Measurements from ENCODE around the gene NFASC. TPM values are rescaled to one million over a fixed set of nuclear protein-coding genes. Genes with fewer than 3 reads are reported as not detected.

Gene NFASC
- total and polyA plus RNA-seq, 2 donors, result 0.14 to 1.4 TPM

DNA sequence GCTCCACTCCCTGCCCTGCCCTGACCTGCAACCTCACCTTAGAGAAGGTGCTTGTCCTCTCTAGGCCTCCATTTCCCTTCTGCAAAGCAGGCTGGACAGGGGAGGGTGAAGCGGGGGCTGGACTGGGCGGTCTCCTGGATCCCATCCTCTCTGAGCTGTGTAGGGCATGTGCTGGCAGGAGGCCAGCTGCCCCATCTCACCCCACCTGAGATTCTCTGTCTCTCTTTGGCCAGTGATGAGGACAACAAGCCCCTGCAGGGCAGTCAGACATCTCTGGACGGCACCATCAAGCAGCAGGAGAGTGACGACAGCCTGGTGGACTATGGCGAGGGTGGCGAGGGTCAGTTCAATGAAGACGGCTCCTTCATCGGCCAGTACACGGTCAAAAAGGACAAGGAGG is 145.4 kb downstream of the NFASC start:
- Histone ChIP-seq H3K36me3 (ENCODE audit: control insufficient read depth in 2 of 2, insufficient read depth in 2 of 2, low read length in 1 of 2) (no peaks in the 10 kb centered on the region), H3K4me1 (ENCODE audit: control insufficient read depth in 2 of 2, insufficient read depth in 2 of 2, low read length in 2 of 2) (peaks cover 0 to 9% of the 10 kb centered on the region in 2 donors), H3K27me3 (ENCODE audit: control insufficient read depth in 2 of 2, insufficient read depth in 1 of 2, low read length in 1 of 2) (peaks cover 0 to 8% of the 10 kb centered on the region in 2 donors), H3K27ac (ENCODE audit: low read depth in 1 of 2, low read length in 1 of 2) (no peak overlapping the region), H3K4me3 (ENCODE audit: low read length in 2 of 2) (no peak overlapping the region), H3K9me3 (ENCODE audit: control insufficient read depth in 2 of 2, insufficient read depth in 1 of 2, low read length in 1 of 2) (peaks cover 0 to 1% of the 10 kb centered on the region in 2 donors)
- DNase-seq (ENCODE audit: low read depth in 6 of 9, low spot score in 9 of 9), result no peak
- 98% methylated on average over 9 of the region's 9 CpGs for WGBS

DNA sequence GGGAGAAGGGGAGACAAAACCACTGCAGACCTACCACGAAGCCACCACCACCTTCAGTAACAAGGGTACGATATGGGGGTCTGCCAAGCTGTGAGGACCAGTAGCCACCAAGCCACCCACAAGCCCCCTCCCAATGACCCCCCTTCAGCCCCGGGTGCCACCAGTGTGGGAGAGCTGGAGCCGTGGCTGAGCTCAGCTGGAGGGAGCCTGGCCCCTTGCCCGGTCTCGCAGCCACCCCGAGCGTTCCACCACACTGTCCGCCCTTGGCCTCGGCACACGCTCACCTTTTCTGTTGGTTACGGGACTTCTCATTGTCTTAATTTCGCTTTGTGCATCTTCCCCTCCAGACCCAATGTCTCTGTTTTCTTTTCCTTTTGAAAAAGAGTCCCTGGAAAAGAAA is 145.9 kb downstream of the NFASC start:
- H3K36me3 ChIP-seq (ENCODE audit: control insufficient read depth in 2 of 2, insufficient read depth in 2 of 2, low read length in 1 of 2), result no peaks in the 10 kb centered on the region
- peaks cover 0 to 8% of the 10 kb centered on the region in 2 donors for H3K27me3 ChIP-seq (ENCODE audit: control insufficient read depth in 2 of 2, insufficient read depth in 1 of 2, low read length in 1 of 2)
- H3K9me3 ChIP-seq (ENCODE audit: control insufficient read depth in 2 of 2, insufficient read depth in 1 of 2, low read length in 1 of 2), result peaks cover 0 to 1% of the 10 kb centered on the region in 2 donors
- no peak overlapping the region for H3K27ac ChIP-seq (ENCODE audit: low read depth in 1 of 2, low read length in 1 of 2)
- 95% methylated on average over 13 of the region's 13 CpGs for WGBS
- DNase-seq (ENCODE audit: low read depth in 6 of 9, low spot score in 9 of 9), result no peak
- no peak overlapping the region for H3K4me3 ChIP-seq (ENCODE audit: low read length in 2 of 2)
- H3K4me1 ChIP-seq (ENCODE audit: control insufficient read depth in 2 of 2, insufficient read depth in 2 of 2, low read length in 2 of 2), result peaks cover 0 to 9% of the 10 kb centered on the region in 2 donors

DNA sequence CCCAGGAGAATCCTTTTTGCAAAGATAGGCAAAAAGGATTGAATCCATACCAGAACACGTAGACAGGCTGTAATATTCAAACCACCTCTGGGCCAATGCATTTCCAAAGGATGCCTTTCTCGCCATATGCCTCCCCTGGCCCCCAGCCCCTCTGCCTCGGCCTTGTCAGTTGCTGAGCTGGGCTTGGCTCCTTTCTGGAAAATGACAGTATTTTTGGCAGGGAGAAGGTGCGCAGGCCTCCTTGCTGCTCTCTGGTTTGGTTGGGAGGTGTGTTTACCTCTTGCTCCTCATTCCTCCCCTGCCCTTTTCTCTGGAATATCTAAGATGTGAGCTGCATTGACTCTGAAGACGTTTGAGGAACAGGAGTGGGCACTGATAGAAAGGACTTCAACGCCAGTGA is 146.3 kb downstream of the NFASC start:
- no peak overlapping the region for H3K27ac ChIP-seq (ENCODE audit: low read depth in 1 of 2, low read length in 1 of 2)
- WGBS, result 91% methylated on average over 6 of the region's 6 CpGs

DNA sequence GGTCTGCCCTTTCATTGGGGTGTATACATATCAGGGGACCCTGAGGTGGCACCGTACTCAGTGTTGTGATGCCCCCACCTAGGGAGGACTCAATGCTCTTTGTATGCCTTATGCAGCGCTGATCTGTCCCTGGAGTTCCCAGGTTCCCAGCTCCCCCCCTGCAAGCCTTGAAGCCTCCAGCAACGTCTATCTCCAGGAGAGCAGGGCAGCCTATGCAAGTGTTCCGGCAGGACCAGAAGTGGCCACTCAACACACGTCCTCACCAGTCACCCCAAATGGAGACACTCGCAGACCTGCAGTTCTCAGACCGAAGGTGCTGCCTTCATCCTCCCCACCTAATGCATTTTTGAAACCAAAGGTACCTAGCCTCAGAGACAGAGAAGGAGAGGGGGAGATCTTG is 147.1 kb downstream of the NFASC start:
- no peak for DNase-seq (ENCODE audit: low read depth in 6 of 9, low spot score in 9 of 9)

More for the DNA sequence above, 146.3 kb downstream of the NFASC start:
- H3K27me3 ChIP-seq (ENCODE audit: control insufficient read depth in 2 of 2, insufficient read depth in 1 of 2, low read length in 1 of 2), result peaks cover 0 to 10% of the 10 kb centered on the region in 2 donors
- H3K4me3 ChIP-seq (ENCODE audit: low read length in 2 of 2), result no peak overlapping the region
- H3K36me3 ChIP-seq (ENCODE audit: control insufficient read depth in 2 of 2, insufficient read depth in 2 of 2, low read length in 1 of 2), result no peaks in the 10 kb centered on the region
- peaks cover 0 to 1% of the 10 kb centered on the region in 2 donors for H3K9me3 ChIP-seq (ENCODE audit: control insufficient read depth in 2 of 2, insufficient read depth in 1 of 2, low read length in 1 of 2)
- DNase-seq (ENCODE audit: low read depth in 6 of 9, low spot score in 9 of 9), result no peak
- H3K4me1 ChIP-seq (ENCODE audit: control insufficient read depth in 2 of 2, insufficient read depth in 2 of 2, low read length in 2 of 2), result peaks cover 0 to 9% of the 10 kb centered on the region in 2 donors

DNA sequence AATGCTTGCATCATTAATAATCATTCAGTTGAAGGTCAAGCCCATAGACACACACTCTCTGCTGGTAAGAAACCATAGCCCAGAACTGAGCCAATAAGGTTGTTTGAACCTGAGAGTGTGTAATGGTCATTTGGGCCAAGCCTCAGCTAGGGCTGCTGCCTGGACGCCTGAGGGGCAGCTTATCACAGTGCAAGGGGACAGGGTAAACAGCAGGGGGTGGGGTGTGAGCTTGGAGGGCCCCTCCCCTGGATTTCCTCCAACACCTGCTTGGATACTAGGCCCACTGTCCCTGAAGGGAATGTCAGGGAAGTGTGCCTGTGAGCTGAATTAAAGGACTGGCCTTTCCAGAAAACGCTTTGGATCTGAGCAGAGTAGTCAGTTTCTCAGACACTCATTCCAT is 147.7 kb downstream of the NFASC start:
- WGBS, result 95% methylated on average over 2 of the region's 2 CpGs
- Histone ChIP-seq H3K27me3 (ENCODE audit: control insufficient read depth in 2 of 2, insufficient read depth in 1 of 2, low read length in 1 of 2) (peaks cover 0 to 7% of the 10 kb centered on the region in 2 donors), H3K9me3 (ENCODE audit: control insufficient read depth in 2 of 2, insufficient read depth in 1 of 2, low read length in 1 of 2) (peaks cover 0 to 1% of the 10 kb centered on the region in 2 donors), H3K27ac (ENCODE audit: low read depth in 1 of 2, low read length in 1 of 2) (no peak overlapping the region), H3K4me1 (ENCODE audit: control insufficient read depth in 2 of 2, insufficient read depth in 2 of 2, low read length in 2 of 2) (peaks cover 0 to 9% of the 10 kb centered on the region in 2 donors), H3K36me3 (ENCODE audit: control insufficient read depth in 2 of 2, insufficient read depth in 2 of 2, low read length in 1 of 2) (no peaks in the 10 kb centered on the region), H3K4me3 (ENCODE audit: low read length in 2 of 2) (no peak overlapping the region)
- DNase-seq (ENCODE audit: low read depth in 6 of 9, low spot score in 9 of 9), result no peak

More for the DNA sequence above, 147.1 kb downstream of the NFASC start:
- no peaks in the 10 kb centered on the region for H3K36me3 ChIP-seq (ENCODE audit: control insufficient read depth in 2 of 2, insufficient read depth in 2 of 2, low read length in 1 of 2)
- no peak overlapping the region for H3K27ac ChIP-seq (ENCODE audit: low read depth in 1 of 2, low read length in 1 of 2)
- peaks cover 0 to 9% of the 10 kb centered on the region in 2 donors for H3K27me3 ChIP-seq (ENCODE audit: control insufficient read depth in 2 of 2, insufficient read depth in 1 of 2, low read length in 1 of 2)
- H3K4me1 ChIP-seq (ENCODE audit: control insufficient read depth in 2 of 2, insufficient read depth in 2 of 2, low read length in 2 of 2), result peaks cover 0 to 9% of the 10 kb centered on the region in 2 donors
- H3K9me3 ChIP-seq (ENCODE audit: control insufficient read depth in 2 of 2, insufficient read depth in 1 of 2, low read length in 1 of 2), result peaks cover 0 to 1% of the 10 kb centered on the region in 2 donors
- H3K4me3 ChIP-seq (ENCODE audit: low read length in 2 of 2), result no peak overlapping the region
- 97% methylated on average over 7 of the region's 7 CpGs for WGBS

DNA sequence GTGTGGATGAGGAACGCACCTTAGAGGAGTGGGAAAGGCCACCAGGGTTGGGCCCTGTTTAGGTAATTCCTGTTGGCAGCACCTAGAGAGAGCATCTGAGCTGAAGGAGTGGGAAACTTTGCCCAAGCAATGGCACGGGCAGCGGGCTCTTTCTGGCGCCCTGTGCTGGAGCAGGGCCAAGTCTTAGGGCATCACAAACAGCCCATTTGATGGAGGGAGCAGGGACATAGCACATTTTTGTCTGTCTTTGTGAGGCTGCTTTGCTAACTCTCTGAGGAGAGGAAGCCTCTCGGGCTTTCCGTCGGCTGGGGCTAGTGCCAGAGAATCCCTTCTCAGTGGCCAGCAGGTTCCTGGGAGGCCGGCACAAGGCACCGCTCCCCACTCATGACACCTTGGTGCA is 149.8 kb downstream of the NFASC start:
- H3K9me3 ChIP-seq (ENCODE audit: control insufficient read depth in 2 of 2, insufficient read depth in 1 of 2, low read length in 1 of 2), result no peaks in the 10 kb centered on the region
- peaks cover 0 to 7% of the 10 kb centered on the region in 2 donors for H3K27me3 ChIP-seq (ENCODE audit: control insufficient read depth in 2 of 2, insufficient read depth in 1 of 2, low read length in 1 of 2)
- WGBS, result 96% methylated on average over 9 of the region's 9 CpGs
- H3K4me1 ChIP-seq (ENCODE audit: control insufficient read depth in 2 of 2, insufficient read depth in 2 of 2, low read length in 2 of 2), result no peaks in the 10 kb centered on the region
- H3K27ac ChIP-seq (ENCODE audit: low read depth in 1 of 2, low read length in 1 of 2), result no peak overlapping the region
- DNase-seq (ENCODE audit: low read depth in 6 of 9, low spot score in 9 of 9), result no peak
- no peak overlapping the region for H3K4me3 ChIP-seq (ENCODE audit: low read length in 2 of 2)
- H3K36me3 ChIP-seq (ENCODE audit: control insufficient read depth in 2 of 2, insufficient read depth in 2 of 2, low read length in 1 of 2), result no peaks in the 10 kb centered on the region

DNA sequence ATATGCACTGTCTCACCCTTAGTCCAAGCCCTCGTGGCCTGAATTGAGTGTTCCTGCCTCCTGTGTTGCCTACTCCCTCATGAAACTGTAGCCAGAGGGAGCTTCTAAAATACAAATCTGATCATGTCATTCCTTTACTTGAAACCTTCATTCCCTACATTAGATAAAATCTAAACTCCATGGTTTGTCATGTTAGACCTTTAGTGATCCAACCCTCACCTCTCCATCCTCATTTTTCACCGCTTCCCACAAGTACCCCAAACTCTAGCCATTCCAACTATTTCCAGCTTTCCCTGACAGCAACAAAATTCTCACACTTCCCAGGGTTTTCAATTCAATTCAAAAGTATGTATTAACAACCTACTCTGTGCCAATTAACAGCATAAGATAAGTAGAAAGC is 154.0 kb downstream of the NFASC start:
- Histone ChIP-seq H3K4me3 (ENCODE audit: low read length in 2 of 2) (no peak overlapping the region), H3K4me1 (ENCODE audit: control insufficient read depth in 2 of 2, insufficient read depth in 2 of 2, low read length in 2 of 2) (no peaks in the 10 kb centered on the region), H3K9me3 (ENCODE audit: control insufficient read depth in 2 of 2, insufficient read depth in 1 of 2, low read length in 1 of 2) (no peaks in the 10 kb centered on the region), H3K27ac (ENCODE audit: low read depth in 1 of 2, low read length in 1 of 2) (no peak overlapping the region), H3K27me3 (ENCODE audit: control insufficient read depth in 2 of 2, insufficient read depth in 1 of 2, low read length in 1 of 2) (peaks cover 0 to 9% of the 10 kb centered on the region in 2 donors), H3K36me3 (ENCODE audit: control insufficient read depth in 2 of 2, insufficient read depth in 2 of 2, low read length in 1 of 2) (no peaks in the 10 kb centered on the region)
- 97% methylated on average over 2 of the region's 2 CpGs for WGBS
- no peak for DNase-seq (ENCODE audit: low read depth in 6 of 9, low spot score in 9 of 9)

DNA sequence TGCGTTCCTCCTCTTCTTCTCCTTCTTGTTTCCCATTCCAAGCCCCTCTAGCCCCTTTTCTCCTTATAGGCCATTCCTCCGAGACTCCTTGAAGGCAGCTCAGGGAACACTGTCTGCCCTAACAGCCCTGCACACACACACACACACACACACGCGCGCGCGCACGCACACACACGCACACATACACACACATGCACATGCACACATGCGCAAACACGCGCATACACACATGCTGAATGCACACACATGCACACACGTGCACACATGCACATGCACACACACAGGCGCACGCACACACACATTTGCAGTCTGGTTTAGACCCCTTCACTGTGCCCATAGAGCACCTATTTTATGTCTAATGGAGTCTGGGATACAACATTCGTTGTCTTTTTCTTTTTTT is 154.6 kb downstream of the NFASC start:
- Histone ChIP-seq H3K4me1 (ENCODE audit: control insufficient read depth in 2 of 2, insufficient read depth in 2 of 2, low read length in 2 of 2) (no peaks in the 10 kb centered on the region), H3K36me3 (ENCODE audit: control insufficient read depth in 2 of 2, insufficient read depth in 2 of 2, low read length in 1 of 2) (no peaks in the 10 kb centered on the region), H3K9me3 (ENCODE audit: control insufficient read depth in 2 of 2, insufficient read depth in 1 of 2, low read length in 1 of 2) (peaks cover 0 to 1% of the 10 kb centered on the region in 2 donors), H3K27me3 (ENCODE audit: control insufficient read depth in 2 of 2, insufficient read depth in 1 of 2, low read length in 1 of 2) (peaks cover 0 to 13% of the 10 kb centered on the region in 2 donors), H3K27ac (ENCODE audit: low read depth in 1 of 2, low read length in 1 of 2) (no peak overlapping the region), H3K4me3 (ENCODE audit: low read length in 2 of 2) (no peak overlapping the region)
- DNase-seq (ENCODE audit: low read depth in 6 of 9, low spot score in 9 of 9), result no peak
- WGBS, result 93% methylated on average over 16 of the region's 16 CpGs

DNA sequence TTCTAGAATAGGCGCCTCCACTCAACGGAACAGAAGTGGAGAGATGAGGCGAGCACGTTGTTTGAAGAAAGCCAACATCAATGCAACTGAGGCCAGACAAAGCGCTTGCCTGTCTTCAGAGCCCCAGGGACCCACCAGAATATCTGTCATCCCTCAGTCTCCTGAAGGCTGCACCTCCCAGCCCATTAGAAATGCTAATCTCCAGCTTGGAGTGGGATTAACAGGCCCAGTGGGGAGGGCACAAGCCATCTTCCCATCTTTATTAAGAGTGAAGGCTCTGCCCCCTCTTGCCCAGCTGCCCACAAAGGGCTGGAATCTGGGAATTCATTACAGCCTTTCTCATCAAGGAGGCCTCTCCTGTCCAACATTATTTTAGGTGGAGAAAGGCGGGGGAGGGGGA is 155.5 kb downstream of the NFASC start:
- Histone ChIP-seq H3K4me1 (ENCODE audit: control insufficient read depth in 2 of 2, insufficient read depth in 2 of 2, low read length in 2 of 2) (no peaks in the 10 kb centered on the region), H3K36me3 (ENCODE audit: control insufficient read depth in 2 of 2, insufficient read depth in 2 of 2, low read length in 1 of 2) (no peaks in the 10 kb centered on the region), H3K27ac (ENCODE audit: low read depth in 1 of 2, low read length in 1 of 2) (no peak overlapping the region), H3K4me3 (ENCODE audit: low read length in 2 of 2) (no peak overlapping the region), H3K27me3 (ENCODE audit: control insufficient read depth in 2 of 2, insufficient read depth in 1 of 2, low read length in 1 of 2) (peaks cover 0 to 22% of the 10 kb centered on the region in 2 donors), H3K9me3 (ENCODE audit: control insufficient read depth in 2 of 2, insufficient read depth in 1 of 2, low read length in 1 of 2) (peaks cover 0 to 1% of the 10 kb centered on the region in 2 donors)
- DNase-seq (ENCODE audit: low read depth in 6 of 9, low spot score in 9 of 9), result no peak
- WGBS, result 96% methylated on average over 6 of the region's 6 CpGs
